Mesothelial cell of epicardium (in vitro differentiated cells): ENCODE measurements around the gene AP3B2. TPM values are rescaled to one million over a fixed set of nuclear protein-coding genes. Genes with fewer than 3 reads are reported as not detected.

Source experiments
- DNase-seq, 2 experiments: peaks; one replicate each; pipeline ENCODE4 v3.0.0; 2021; ENCODE audit warnings: low spot score in 2 of 2; ENCODE audit not compliant: unreplicated experiment in 2 of 2
- H3K27ac Mint-ChIP-seq: 2 replicates; pipeline ENCODE4 v1.8.0; 2021; ENCODE audit warnings: mixed read lengths
- H3K27me3 Mint-ChIP-seq: 2 replicates; pipeline ENCODE4 v1.8.0; 2021; ENCODE audit warnings: low read depth, mixed read lengths
- H3K36me3 Mint-ChIP-seq: 2 replicates; pipeline ENCODE4 v1.8.0; 2021; ENCODE audit warnings: mixed read lengths
- H3K4me1 Mint-ChIP-seq: 2 replicates; pipeline ENCODE4 v1.8.0; 2021; ENCODE audit warnings: mixed read lengths
- H3K4me3 Mint-ChIP-seq: 2 replicates; pipeline ENCODE4 v1.8.0; 2021; ENCODE audit warnings: mild to moderate bottlenecking, moderate library complexity, mixed read lengths
- H3K9me3 Mint-ChIP-seq: 2 replicates; pipeline ENCODE4 v1.8.0; 2021; ENCODE audit warnings: mixed read lengths
- CTCF ChIP-seq: fragments of 200-600 bp; sonication (generic); IDR thresholded peaks from one replicate; pipeline ENCODE4 v1.5.0; 2021; ENCODE audit warnings: antibody characterized with exemption; ENCODE audit not compliant: unreplicated experiment
- total RNA-seq: library from RNA; stranded (reverse); gene quantifications from 3 replicates; pipeline ENCODE4 v1.2.1, GENCODE V29; 2021

AP3B2 gene
- 1.3 to 2.5 TPM (median 2.4 TPM) in 3 replicates for total RNA-seq

- Mint-ChIP-seq H3K27ac (no peak within 1 kb of the TSS), H3K4me1 (no peaks in the 10 kb centered on the region), H3K36me3 (no peaks in the 10 kb centered on the region), H3K4me3 (peak within 1 kb of the TSS; percentile 69), H3K9me3 (no peaks in the 10 kb centered on the region), H3K27me3 (peaks cover 36% of the 10 kb centered on the region)
- peak; percentile 57 to 82 for DNase-seq
- no peak for TF ChIP-seq CTCF
Measured at GRCh38 chr15:82709421-82710207, at the start of gene AP3B2. Gene AP3B2 (minus strand): TSS chr15:82709875. CDS start chr15:82709706, 169 bp downstream.

- H3K9me3 Mint-ChIP-seq: no peaks in the 10 kb centered on the region
- TF ChIP-seq CTCF: no peak
Measured at GRCh38 chr15:82751308-82751707, 41.6 kb upstream of the AP3B2 start.

GRCh38 chr15:82750831-82751180 is 41.1 kb upstream of the AP3B2 start:
- H3K4me3 Mint-ChIP-seq: peak overlapping the region; percentile 99
- H3K4me1 Mint-ChIP-seq: peaks cover 19% of the 10 kb centered on the region
- no peak for DNase-seq
- H3K27me3 Mint-ChIP-seq: no peaks in the 10 kb centered on the region
- peaks cover 23% of the 10 kb centered on the region for H3K36me3 Mint-ChIP-seq
- peak overlapping the region; percentile 97 for H3K27ac Mint-ChIP-seq
- H3K9me3 Mint-ChIP-seq: no peaks in the 10 kb centered on the region
- no peak for TF ChIP-seq CTCF

More at GRCh38 chr15:82751308-82751707, 41.6 kb upstream of the AP3B2 start:
- DNase-seq: no peak
- peak overlapping the region; percentile 99 for H3K4me3 Mint-ChIP-seq
- H3K36me3 Mint-ChIP-seq: peaks cover 28% of the 10 kb centered on the region
- H3K27me3 Mint-ChIP-seq: no peaks in the 10 kb centered on the region
- H3K4me1 Mint-ChIP-seq: peaks cover 19% of the 10 kb centered on the region
- peak overlapping the region; percentile 97 for H3K27ac Mint-ChIP-seq

- H3K4me3 Mint-ChIP-seq: peak overlapping the region; percentile 99
- H3K9me3 Mint-ChIP-seq: no peaks in the 10 kb centered on the region
- H3K4me1 Mint-ChIP-seq: peaks cover 19% of the 10 kb centered on the region
- peak; percentile 70 to 87 for DNase-seq
- peak overlapping the region; percentile 97 for H3K27ac Mint-ChIP-seq
- H3K36me3 Mint-ChIP-seq: peaks cover 18% of the 10 kb centered on the region
- TF ChIP-seq CTCF: no peak
- H3K27me3 Mint-ChIP-seq: no peaks in the 10 kb centered on the region
Measured at GRCh38 chr15:82749951-82750830, 40.5 kb upstream of the AP3B2 start.

GRCh38 chr15:82748315-82748714 is 38.6 kb upstream of the AP3B2 start:
- H3K4me3 Mint-ChIP-seq: no peak overlapping the region
- no peaks in the 10 kb centered on the region for H3K27me3 Mint-ChIP-seq
- H3K36me3 Mint-ChIP-seq: peaks cover 6% of the 10 kb centered on the region

More at GRCh38 chr15:82748315-82748714, 38.6 kb upstream of the AP3B2 start:
- H3K4me1 Mint-ChIP-seq: peaks cover 19% of the 10 kb centered on the region
- TF ChIP-seq CTCF: no peak
- no peak for DNase-seq
- H3K9me3 Mint-ChIP-seq: no peaks in the 10 kb centered on the region
- no peak overlapping the region for H3K27ac Mint-ChIP-seq
